Measurements from ENCODE around the gene KDM1B.

The KDM1B gene

DNA sequence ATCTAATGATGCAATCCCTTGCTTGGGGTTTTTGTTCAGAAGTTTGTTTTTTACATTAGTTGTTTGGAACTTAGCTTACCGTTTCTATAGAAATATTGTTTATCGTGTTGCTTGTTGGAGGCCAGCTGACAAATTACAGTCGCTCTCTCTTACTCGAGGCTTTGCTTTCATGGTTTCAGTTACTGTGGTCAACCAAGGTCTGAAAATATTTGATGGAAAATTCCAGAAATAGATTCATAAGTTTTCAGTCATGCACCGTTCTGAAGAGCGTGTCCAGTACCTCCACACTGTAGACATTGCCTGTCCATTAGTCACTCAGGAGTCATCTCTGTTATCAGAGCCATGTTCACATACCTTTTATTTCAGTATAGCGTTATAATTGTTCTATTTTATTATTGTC is 61.2 kb downstream of the KDM1B start:
- no peak for TF ChIP-seq TAF1 (IDR thresholded peaks at IDR 0.05; ENCODE audit: low read depth)
- TF ChIP-seq, protein P1, sequence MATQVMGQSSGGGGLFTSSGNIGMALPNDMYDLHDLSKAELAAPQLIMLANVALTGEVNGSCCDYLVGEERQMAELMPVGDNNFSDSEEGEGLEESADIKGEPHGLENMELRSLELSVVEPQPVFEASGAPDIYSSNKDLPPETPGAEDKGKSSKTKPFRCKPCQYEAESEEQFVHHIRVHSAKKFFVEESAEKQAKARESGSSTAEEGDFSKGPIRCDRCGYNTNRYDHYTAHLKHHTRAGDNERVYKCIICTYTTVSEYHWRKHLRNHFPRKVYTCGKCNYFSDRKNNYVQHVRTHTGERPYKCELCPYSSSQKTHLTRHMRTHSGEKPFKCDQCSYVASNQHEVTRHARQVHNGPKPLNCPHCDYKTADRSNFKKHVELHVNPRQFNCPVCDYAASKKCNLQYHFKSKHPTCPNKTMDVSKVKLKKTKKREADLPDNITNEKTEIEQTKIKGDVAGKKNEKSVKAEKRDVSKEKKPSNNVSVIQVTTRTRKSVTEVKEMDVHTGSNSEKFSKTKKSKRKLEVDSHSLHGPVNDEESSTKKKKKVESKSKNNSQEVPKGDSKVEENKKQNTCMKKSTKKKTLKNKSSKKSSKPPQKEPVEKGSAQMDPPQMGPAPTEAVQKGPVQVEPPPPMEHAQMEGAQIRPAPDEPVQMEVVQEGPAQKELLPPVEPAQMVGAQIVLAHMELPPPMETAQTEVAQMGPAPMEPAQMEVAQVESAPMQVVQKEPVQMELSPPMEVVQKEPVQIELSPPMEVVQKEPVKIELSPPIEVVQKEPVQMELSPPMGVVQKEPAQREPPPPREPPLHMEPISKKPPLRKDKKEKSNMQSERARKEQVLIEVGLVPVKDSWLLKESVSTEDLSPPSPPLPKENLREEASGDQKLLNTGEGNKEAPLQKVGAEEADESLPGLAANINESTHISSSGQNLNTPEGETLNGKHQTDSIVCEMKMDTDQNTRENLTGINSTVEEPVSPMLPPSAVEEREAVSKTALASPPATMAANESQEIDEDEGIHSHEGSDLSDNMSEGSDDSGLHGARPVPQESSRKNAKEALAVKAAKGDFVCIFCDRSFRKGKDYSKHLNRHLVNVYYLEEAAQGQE (IDR thresholded peaks at IDR 0.05; ENCODE audit: low read depth), result no peak
- TF ChIP-seq YY1 (IDR thresholded peaks at IDR 0.05; ENCODE audit: low read depth), result no peak
- no peak for TF ChIP-seq EP300 (IDR thresholded peaks at IDR 0.05; ENCODE audit: borderline replicate concordance)
- TF ChIP-seq, protein P2, sequence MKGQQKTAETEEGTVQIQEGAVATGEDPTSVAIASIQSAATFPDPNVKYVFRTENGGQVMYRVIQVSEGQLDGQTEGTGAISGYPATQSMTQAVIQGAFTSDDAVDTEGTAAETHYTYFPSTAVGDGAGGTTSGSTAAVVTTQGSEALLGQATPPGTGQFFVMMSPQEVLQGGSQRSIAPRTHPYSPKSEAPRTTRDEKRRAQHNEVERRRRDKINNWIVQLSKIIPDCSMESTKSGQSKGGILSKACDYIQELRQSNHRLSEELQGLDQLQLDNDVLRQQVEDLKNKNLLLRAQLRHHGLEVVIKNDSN (IDR thresholded peaks at IDR 0.05), result no peak
- TF ChIP-seq ZBTB7A (IDR thresholded peaks at IDR 0.05; ENCODE audit: low read depth), result no peak
- TF ChIP-seq EGR1 (IDR thresholded peaks at IDR 0.05), result no peak
- TF ChIP-seq, protein P3, sequence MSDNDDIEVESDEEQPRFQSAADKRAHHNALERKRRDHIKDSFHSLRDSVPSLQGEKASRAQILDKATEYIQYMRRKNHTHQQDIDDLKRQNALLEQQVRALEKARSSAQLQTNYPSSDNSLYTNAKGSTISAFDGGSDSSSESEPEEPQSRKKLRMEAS (IDR thresholded peaks at IDR 0.05), result no peak
- TF ChIP-seq FOXM1 (IDR thresholded peaks at IDR 0.05; ENCODE audit: borderline replicate concordance, low read depth), result no peak
- no peak for TF ChIP-seq TCF12 (IDR thresholded peaks at IDR 0.05; ENCODE audit: low read depth)
- TF ChIP-seq TEAD4 (IDR thresholded peaks at IDR 0.05), result no peak
- TF ChIP-seq NFIC (IDR thresholded peaks at IDR 0.05), result no peak
- no peak for TF ChIP-seq CREB1 (IDR thresholded peaks at IDR 0.05; ENCODE audit: low read depth)
- no peak for TF ChIP-seq RAD21 (IDR thresholded peaks at IDR 0.05; ENCODE audit: low read depth)
- TF ChIP-seq CEBPB (IDR thresholded peaks at IDR 0.05), result no peak

DNA sequence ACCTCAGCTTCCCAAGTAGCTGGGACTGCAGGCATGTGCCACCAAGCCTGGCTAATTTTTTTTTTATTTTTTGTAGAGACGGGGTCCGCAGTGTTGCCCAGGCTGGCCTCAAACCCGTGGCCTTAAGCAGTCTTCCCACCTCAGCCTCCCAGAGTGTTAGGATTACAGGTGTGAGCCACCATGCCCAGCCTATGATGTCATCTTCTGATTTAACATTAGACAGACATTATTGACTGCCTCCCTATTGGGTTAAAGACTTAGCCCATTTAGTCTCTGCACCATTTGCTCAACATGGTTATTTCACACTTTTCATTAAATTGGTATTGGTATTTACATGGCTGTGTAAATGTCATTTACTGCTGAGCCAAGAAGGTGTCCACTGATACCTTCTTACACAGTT is 63.0 kb downstream of the KDM1B start:
- no peak for TF ChIP-seq TEAD4 (IDR thresholded peaks at IDR 0.05)
- TF ChIP-seq, protein P1 (IDR thresholded peaks at IDR 0.05; ENCODE audit: low read depth), result no peak
- no peak for TF ChIP-seq TAF1 (IDR thresholded peaks at IDR 0.05; ENCODE audit: low read depth)
- TF ChIP-seq FOXM1 (IDR thresholded peaks at IDR 0.05; ENCODE audit: borderline replicate concordance, low read depth), result no peak
- TF ChIP-seq CREB1 (IDR thresholded peaks at IDR 0.05; ENCODE audit: low read depth), result no peak
- no peak for TF ChIP-seq YY1 (IDR thresholded peaks at IDR 0.05; ENCODE audit: low read depth)

DNA sequence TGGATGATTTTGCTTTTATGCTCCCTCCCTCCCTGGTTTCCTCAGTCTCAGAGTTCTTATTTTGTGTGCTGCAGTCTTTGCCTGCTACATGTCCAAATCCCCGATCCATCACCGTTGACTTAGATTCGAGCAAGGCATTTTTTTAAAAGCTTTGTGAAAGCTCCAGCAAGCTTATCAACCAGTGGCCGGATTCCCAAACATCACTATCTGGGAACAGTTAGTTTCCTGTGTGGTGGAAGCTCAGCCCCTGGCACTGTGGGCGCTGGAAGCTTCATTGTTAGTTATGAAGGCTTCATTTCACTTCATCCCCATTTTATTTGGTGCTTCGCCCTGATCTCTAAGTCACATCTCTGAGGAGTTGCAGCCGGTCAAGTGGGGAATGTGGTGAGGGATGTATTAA is 64.4 kb downstream of the KDM1B start:
- no peak for TF ChIP-seq FOXM1 (IDR thresholded peaks at IDR 0.05; ENCODE audit: borderline replicate concordance, low read depth)
- TF ChIP-seq NFIC (IDR thresholded peaks at IDR 0.05), result no peak
- TF ChIP-seq ZBTB7A (IDR thresholded peaks at IDR 0.05; ENCODE audit: low read depth), result no peak
- no peak for TF ChIP-seq TEAD4 (IDR thresholded peaks at IDR 0.05)
- no peak for TF ChIP-seq CREB1 (IDR thresholded peaks at IDR 0.05; ENCODE audit: low read depth)
- TF ChIP-seq EGR1 (IDR thresholded peaks at IDR 0.05), result no peak
- no peak for TF ChIP-seq EP300 (IDR thresholded peaks at IDR 0.05; ENCODE audit: borderline replicate concordance)
- no peak for TF ChIP-seq YY1 (IDR thresholded peaks at IDR 0.05; ENCODE audit: low read depth)
- no peak for TF ChIP-seq TCF12 (IDR thresholded peaks at IDR 0.05; ENCODE audit: low read depth)
- TF ChIP-seq, protein P1 (IDR thresholded peaks at IDR 0.05; ENCODE audit: low read depth), result no peak
- TF ChIP-seq RAD21 (IDR thresholded peaks at IDR 0.05; ENCODE audit: low read depth), result no peak
- TF ChIP-seq TAF1 (IDR thresholded peaks at IDR 0.05; ENCODE audit: low read depth), result no peak
- TF ChIP-seq, protein P2 (IDR thresholded peaks at IDR 0.05), result no peak
- TF ChIP-seq, protein P3 (IDR thresholded peaks at IDR 0.05), result no peak
- TF ChIP-seq CEBPB (IDR thresholded peaks at IDR 0.05), result no peak

DNA sequence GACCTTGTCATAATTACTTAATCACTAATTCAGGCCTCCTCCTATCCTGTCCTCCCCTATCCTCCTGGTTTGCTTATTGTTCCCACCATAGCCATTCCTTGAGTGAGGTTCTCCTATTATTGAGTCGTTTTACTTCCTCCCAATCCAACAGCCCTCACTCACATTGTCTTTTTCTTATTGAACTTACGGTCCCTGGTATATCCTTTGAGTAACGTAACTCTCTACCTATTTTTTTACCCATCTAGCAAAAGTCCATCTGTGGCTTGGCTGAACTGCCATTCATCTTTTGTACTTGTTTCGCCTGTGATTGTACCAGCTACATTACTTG is 66.0 kb downstream of the KDM1B start:
- TF ChIP-seq ZBTB7A (IDR thresholded peaks at IDR 0.05; ENCODE audit: low read depth) (no peak), FOXM1 (IDR thresholded peaks at IDR 0.05; ENCODE audit: borderline replicate concordance, low read depth) (no peak), TEAD4 (IDR thresholded peaks at IDR 0.05) (no peak), EGR1 (IDR thresholded peaks at IDR 0.05) (no peak), NFIC (IDR thresholded peaks at IDR 0.05) (no peak), TCF12 (IDR thresholded peaks at IDR 0.05; ENCODE audit: low read depth) (no peak), EP300 (IDR thresholded peaks at IDR 0.05; ENCODE audit: borderline replicate concordance) (no peak), CEBPB (IDR thresholded peaks at IDR 0.05) (no peak)
- TF ChIP-seq, protein P1 (IDR thresholded peaks at IDR 0.05; ENCODE audit: low read depth), result no peak
